Left lung (tissue), 10 donors: ENCODE measurements around the gene CPT1B. TPM values are rescaled to one million over a fixed set of nuclear protein-coding genes. Genes with fewer than 3 reads are reported as not detected.
A peak's percentile ranks its signal among the peaks of the same experiment; 100 is the strongest.

Experiments
- ATAC-seq: fragments of 200-7000 bp; cut with Tn5 transposase; one replicate; pipeline ENCODE4 v1.9.1; 2020; ENCODE audit warnings: moderate library complexity
- DNase-seq, 4 donors: peaks; one replicate each; pipeline ENCODE4 v3.0.0-alpha.2; 2013 to 2020
- H3K27ac ChIP-seq, 2 donors: fragments of 200-600 bp; sonication (generic) in 1 of 2; one replicate each; pipeline versions ENCODE4 v1.5.0 to v1.8.0; 2020 to 2021
- H3K27me3 ChIP-seq, 2 donors: fragments of 200-600 bp; sonication (generic) in 1 of 2; one replicate each; pipeline versions ENCODE4 v1.5.0 to v1.8.0; 2020 to 2021
- H3K36me3 ChIP-seq, 2 donors: fragments of 200-600 bp; sonication (generic) in 1 of 2; one replicate each; pipeline versions ENCODE4 v1.5.0 to v1.8.0; 2020 to 2021
- H3K4me1 ChIP-seq, 2 donors: fragments of 200-600 bp; one replicate each; pipeline ENCODE4 v1.8.0; 2021
- H3K4me3 ChIP-seq, 2 donors: fragments of 200-600 bp; sonication (generic) in 1 of 2; one replicate each; pipeline versions ENCODE4 v1.5.0 to v1.8.0; 2020 to 2021; ENCODE audit warnings: mild to moderate bottlenecking in 1 of 2
- H3K9me3 ChIP-seq, 2 donors: fragments of 200-600 bp; sonication (generic) in 1 of 2; one replicate each; pipeline versions ENCODE4 v1.5.0 to v1.8.0; 2020 to 2021
- intact Hi-C, 2 donors: fragments of 100-400 bp; cut with DNase I; formaldehyde crosslinking; loops; one replicate each; pipeline versions ENCODE4 v1.11.2 to v1.14.2; 2022
- polyA plus RNA-seq, 6 donors: library from polyadenylated mRNA; unstranded; fragments of 120-200 nt; gene quantifications; one replicate each; pipeline ENCODE4 v1.2.1, GENCODE V29; 2013; ENCODE audit not compliant: insufficient read length in 6 of 6
- total RNA-seq, 2 donors: library from RNA; stranded (reverse); fragmentation: NEBNext Ultra II Directional; extraction: Animal tissue kit (Norgen Biotek cat#: 25700); gene quantifications; one replicate each; pipeline ENCODE4 v1.2.1, GENCODE V29; 2021
- TF ChIP-seq, protein P1 (sequence below), 2 donors: fragments of 200-600 bp; sonication (generic) in 1 of 2; IDR thresholded peaks; one replicate each; pipeline versions ENCODE4 v1.5.0 to v1.8.0; 2021; ENCODE audit warnings: antibody characterized with exemption in 2 of 2
- donor health status: DM: no; HTN: yes; CAD: no.
- donor health status: DM: no; HTN: no; CAD: no.

Gene CPT1B
- total and polyA plus RNA-seq, 8 donors: 9.8 to 20.0 (median 13.4) TPM

DNA sequence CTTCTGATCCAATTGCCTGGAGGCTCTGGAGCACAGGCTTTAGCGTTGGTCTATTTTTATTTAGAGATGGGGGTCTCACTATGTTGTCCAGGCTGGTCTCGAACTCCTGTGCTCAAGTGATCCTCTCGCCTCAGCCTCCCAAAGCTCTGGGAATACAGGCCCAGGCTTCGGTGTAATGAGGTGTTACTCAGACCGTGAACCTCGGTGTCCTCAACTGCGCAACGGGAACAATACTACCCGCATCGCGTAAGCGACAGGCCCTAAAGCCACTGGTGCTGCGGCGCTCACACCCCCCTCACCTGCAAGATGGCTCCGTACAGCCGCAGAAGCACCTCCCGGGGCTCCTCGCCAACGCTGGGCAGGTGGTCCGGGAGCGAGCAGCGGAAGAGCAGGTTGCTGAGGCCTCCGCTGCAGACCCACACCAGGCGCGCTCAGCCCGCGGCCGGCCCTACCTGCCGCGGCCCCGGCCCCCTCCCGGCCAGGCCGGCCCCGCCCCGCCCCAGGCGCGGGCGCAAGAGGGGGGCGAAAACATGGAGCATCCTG, 3.8 kb upstream of the CPT1B start:
- peak overlapping the region; percentile 77 to 91 for H3K4me3 ChIP-seq
- ATAC-seq: peak; percentile 66
- peak overlapping the region; percentile 99 to 100 for H3K27ac ChIP-seq
- TF ChIP-seq, protein P1, sequence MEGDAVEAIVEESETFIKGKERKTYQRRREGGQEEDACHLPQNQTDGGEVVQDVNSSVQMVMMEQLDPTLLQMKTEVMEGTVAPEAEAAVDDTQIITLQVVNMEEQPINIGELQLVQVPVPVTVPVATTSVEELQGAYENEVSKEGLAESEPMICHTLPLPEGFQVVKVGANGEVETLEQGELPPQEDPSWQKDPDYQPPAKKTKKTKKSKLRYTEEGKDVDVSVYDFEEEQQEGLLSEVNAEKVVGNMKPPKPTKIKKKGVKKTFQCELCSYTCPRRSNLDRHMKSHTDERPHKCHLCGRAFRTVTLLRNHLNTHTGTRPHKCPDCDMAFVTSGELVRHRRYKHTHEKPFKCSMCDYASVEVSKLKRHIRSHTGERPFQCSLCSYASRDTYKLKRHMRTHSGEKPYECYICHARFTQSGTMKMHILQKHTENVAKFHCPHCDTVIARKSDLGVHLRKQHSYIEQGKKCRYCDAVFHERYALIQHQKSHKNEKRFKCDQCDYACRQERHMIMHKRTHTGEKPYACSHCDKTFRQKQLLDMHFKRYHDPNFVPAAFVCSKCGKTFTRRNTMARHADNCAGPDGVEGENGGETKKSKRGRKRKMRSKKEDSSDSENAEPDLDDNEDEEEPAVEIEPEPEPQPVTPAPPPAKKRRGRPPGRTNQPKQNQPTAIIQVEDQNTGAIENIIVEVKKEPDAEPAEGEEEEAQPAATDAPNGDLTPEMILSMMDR (IDR thresholded peaks at IDR 0.05): no peak
- H3K9me3 ChIP-seq: no peaks in the 10 kb centered on the region
- no peak for DNase-seq
- H3K36me3 ChIP-seq: peaks cover 0 to 25% of the 10 kb centered on the region in 2 donors
- intact Hi-C loops: no loop called here
- peaks cover 10 to 38% of the 10 kb centered on the region in 2 donors for H3K4me1 ChIP-seq
- peaks cover 0 to 5% of the 10 kb centered on the region in 2 donors for H3K27me3 ChIP-seq

DNA sequence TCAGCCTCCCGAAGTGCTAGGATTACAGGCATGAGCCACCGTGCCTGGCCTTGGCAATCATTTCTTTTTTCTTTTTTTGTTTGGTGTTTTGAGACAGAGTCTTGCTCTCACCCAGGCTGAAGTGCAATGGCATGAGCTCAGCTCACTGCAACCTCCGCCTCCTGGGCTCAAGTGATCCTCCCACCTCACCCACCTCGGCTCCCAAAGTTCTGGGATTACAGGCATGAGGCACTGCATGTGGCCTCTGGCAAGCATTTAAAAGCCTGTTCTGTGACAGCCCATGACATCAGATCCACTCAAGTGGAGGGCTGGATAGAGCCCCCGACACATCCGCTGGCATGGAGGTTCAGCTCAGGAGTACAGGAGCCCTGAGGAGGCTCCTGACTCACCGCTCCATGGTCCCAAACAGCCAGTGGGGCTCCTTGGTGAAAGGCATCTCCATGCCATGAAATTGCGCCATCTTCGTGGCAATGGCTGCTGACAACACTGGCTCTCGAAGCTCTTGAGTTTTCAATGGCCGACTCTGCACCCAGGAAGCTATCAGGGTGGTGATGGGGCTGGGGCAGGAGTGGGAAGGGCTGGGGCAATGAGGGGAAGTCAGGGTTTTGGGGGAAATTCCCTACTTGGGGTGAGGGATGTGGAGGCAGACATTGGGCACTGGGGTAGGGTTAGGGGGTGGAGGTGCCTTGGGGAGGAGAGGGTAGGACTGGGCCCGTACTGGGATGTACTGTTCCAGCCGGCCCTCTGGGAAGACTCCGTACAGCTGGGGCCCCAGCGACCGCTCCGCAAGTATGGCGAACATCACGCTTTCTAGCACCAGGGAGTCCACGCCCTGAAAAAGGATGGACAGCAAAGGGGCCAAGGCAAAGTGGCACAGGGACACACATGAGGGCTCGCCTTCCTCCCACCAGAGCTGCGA, 3.1 kb upstream of the CPT1B start:
- DNase-seq (no peak), ATAC-seq (no peak)
- H3K36me3 ChIP-seq: peaks cover 0 to 25% of the 10 kb centered on the region in 2 donors
- no peaks in the 10 kb centered on the region for H3K9me3 ChIP-seq
- TF ChIP-seq, protein P1 (IDR thresholded peaks at IDR 0.05): no peak
- H3K27ac ChIP-seq: peak overlapping the region in 1 of 2 donors; percentile 100
- intact Hi-C loops: no loop called here
- H3K27me3 ChIP-seq: peaks cover 0 to 5% of the 10 kb centered on the region in 2 donors
- peak overlapping the region; percentile 77 to 91 for H3K4me3 ChIP-seq
- H3K4me1 ChIP-seq: peaks cover 10 to 38% of the 10 kb centered on the region in 2 donors

DNA sequence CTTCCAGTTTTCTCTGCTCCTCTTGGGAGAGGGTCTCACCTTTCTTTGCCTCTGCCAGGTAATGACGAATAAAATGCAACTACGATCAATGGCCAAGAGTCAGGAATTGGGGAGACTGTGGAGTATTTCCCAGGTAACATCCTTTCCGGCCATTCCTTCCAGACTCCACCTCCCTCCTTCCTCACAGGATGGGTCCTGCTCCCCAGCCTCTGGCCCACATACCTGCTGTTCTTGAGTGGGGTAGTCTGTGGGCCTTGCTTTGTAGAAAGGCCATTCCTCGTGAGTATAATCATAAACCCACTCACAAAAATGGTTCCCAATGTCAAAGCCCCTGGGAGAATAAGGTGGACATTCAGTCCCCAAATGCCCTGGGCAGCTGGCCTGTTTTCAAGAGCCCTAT, 1.5 kb upstream of the CPT1B start:
- TF ChIP-seq, protein P1 (IDR thresholded peaks at IDR 0.05): no peak
- peaks cover 10 to 38% of the 10 kb centered on the region in 2 donors for H3K4me1 ChIP-seq
- H3K9me3 ChIP-seq: no peaks in the 10 kb centered on the region
- H3K27ac ChIP-seq: no peak overlapping the region
- ATAC-seq: no peak
- no peak for DNase-seq
- intact Hi-C loops: no loop called here
- H3K36me3 ChIP-seq: peaks cover 0 to 25% of the 10 kb centered on the region in 2 donors
- peaks cover 0 to 5% of the 10 kb centered on the region in 2 donors for H3K27me3 ChIP-seq
- H3K4me3 ChIP-seq: no peak overlapping the region

DNA sequence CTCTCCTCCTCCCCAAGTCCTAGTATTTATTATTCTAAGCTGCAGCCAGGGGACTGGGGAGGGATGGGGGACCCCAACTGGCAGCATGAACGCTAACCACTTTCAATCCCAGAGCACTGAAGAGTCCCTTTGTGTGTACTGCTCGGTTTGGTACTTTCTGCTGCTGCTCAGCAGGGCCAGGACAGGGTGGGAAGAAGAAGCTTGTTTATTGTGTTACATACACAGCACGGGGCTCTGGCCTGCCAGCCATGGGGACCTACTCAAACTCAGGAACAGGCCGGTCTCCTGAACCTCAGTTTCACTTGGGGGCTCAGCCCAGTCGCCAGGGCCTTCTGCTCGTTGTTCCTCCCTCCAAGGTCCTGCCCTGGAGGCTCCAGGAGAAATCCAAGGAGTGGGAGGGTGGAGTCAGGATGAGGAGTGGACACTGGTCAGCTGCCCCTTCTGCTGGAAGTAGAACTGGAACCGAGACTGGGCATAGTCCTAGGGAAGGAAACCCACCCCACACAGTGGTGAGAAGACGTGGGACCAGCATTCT, 616 bp upstream of the CPT1B start:
- Histone ChIP-seq H3K27me3 (peaks cover 0 to 5% of the 10 kb centered on the region in 2 donors), H3K36me3 (peaks cover 0 to 30% of the 10 kb centered on the region in 2 donors), H3K4me3 (no peak overlapping the region), H3K9me3 (no peaks in the 10 kb centered on the region), H3K4me1 (peaks cover 10 to 37% of the 10 kb centered on the region in 2 donors), H3K27ac (no peak overlapping the region)
- TF ChIP-seq, protein P1 (IDR thresholded peaks at IDR 0.05): no peak
- ATAC-seq (no peak), DNase-seq (no peak)
- intact Hi-C loops: no loop called here

DNA sequence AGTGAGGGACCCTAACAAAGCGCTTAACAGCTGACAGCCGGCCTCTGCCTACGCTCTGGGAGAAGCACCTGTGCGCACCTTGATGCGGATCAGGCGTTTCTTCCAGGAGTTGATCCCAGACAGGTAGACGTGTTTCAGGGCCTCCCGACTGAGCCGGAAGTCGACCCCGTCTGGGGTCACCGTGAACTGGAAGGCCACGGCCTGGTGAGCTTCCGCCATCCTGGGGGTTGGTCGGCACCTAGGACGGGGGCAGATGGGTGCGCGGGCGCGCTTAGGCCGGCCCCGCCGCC, 585 bp downstream of the CPT1B start:
- Histone ChIP-seq H3K27ac (no peak overlapping the region), H3K9me3 (no peaks in the 10 kb centered on the region), H3K4me3 (no peak overlapping the region), H3K4me1 (peaks cover 10 to 29% of the 10 kb centered on the region in 2 donors), H3K36me3 (peaks cover 0 to 41% of the 10 kb centered on the region in 2 donors), H3K27me3 (peaks cover 0 to 5% of the 10 kb centered on the region in 2 donors)
- TF ChIP-seq, protein P1 (IDR thresholded peaks at IDR 0.05): no peak
- ATAC-seq (no peak), DNase-seq (no peak)
- intact Hi-C loops: no loop called here
